ENCODE measurements around the gene FBXW5.

- TF ChIP-seq CTCF (conservative IDR thresholded peaks at IDR 0.05) (no peak), EZH2 (IDR thresholded peaks at IDR 0.05; ENCODE audit: low read depth) (no peak)
Measured at GRCh38 chr9:136921718-136922117, 22.8 kb downstream of the FBXW5 start.

Data from PC-9 (cell line).